ENCODE data around the gene MYF6.

MYF6 gene

GRCh38 chr12:80698847-80699542 lies 8.4 kb upstream of the MYF6 start:
- Histone ChIP-seq H3K27ac (ENCODE audit: low read depth, low read length) (no peak overlapping the region), H3K27me3 (ENCODE audit: insufficient read depth, low read length) (no peaks in the 10 kb centered on the region), H3K4me2 (ENCODE audit: low read length) (no peak overlapping the region), H3K14ac (ENCODE audit: low read length) (no peak overlapping the region), H3K79me1 (ENCODE audit: low read length) (no peaks in the 10 kb centered on the region), H2AK5ac (ENCODE audit: low read length) (no peak overlapping the region), H2BK5ac (ENCODE audit: low read depth, low read length, poor library complexity) (no peak overlapping the region), H3K9me3 (ENCODE audit: insufficient read depth, low read depth, low read length) (no peaks in the 10 kb centered on the region), H3K4me3 (ENCODE audit: low read depth, low read length) (no peak overlapping the region), H4K12ac (ENCODE audit: low read depth, low read length) (no peak overlapping the region), H3K36me3 (ENCODE audit: control insufficient read depth in 1 of 2, insufficient read depth in 2 of 2, low read length in 2 of 2) (no peaks in the 10 kb centered on the region), H3K9ac (ENCODE audit: low read length) (no peak overlapping the region), H2AFZ (ENCODE audit: insufficient read depth, low read length, poor library complexity) (no peak overlapping the region), H3K4ac (ENCODE audit: low read depth, low read length) (no peak overlapping the region), H3K23ac (ENCODE audit: low read length) (no peak overlapping the region), H4K8ac (ENCODE audit: low read depth, low read length) (no peak overlapping the region), H2BK12ac (ENCODE audit: low read length) (no peak overlapping the region), H3K4me1 (ENCODE audit: control insufficient read depth in 1 of 2, insufficient read depth in 2 of 2, low read length in 2 of 2) (peaks cover 3 to 6% of the 10 kb centered on the region in 2 experiments), H2BK120ac (ENCODE audit: insufficient read depth, low read length, poor library complexity) (no peak overlapping the region), H3K79me2 (ENCODE audit: control insufficient read depth, insufficient read depth, low read length, poor library complexity) (no peaks in the 10 kb centered on the region), H3K18ac (ENCODE audit: low read length) (no peak overlapping the region), H4K91ac (ENCODE audit: low read depth, low read length) (no peak overlapping the region)
- DNase-seq = peak in 1 of 2 donors; percentile 42
- no CpG with 5 or more reads among the region's 7 CpGs for WGBS (ENCODE audit: extremely low coverage, insufficient coverage, insufficient read length)

GRCh38 chr12:80700327-80700726 lies 7.1 kb upstream of the MYF6 start:
- H2BK120ac ChIP-seq (ENCODE audit: insufficient read depth, low read length, poor library complexity) = no peak overlapping the region
- no peaks in the 10 kb centered on the region for H3K36me3 ChIP-seq (ENCODE audit: control insufficient read depth in 1 of 2, insufficient read depth in 2 of 2, low read length in 2 of 2)
- no peak overlapping the region for H3K27ac ChIP-seq (ENCODE audit: low read depth, low read length)
- no peaks in the 10 kb centered on the region for H3K79me2 ChIP-seq (ENCODE audit: control insufficient read depth, insufficient read depth, low read length, poor library complexity)
- no CpG with 5 or more reads among the region's 2 CpGs for WGBS (ENCODE audit: extremely low coverage, insufficient coverage, insufficient read length)
- no peaks in the 10 kb centered on the region for H3K27me3 ChIP-seq (ENCODE audit: insufficient read depth, low read length)
- H3K9me3 ChIP-seq (ENCODE audit: insufficient read depth, low read depth, low read length) = no peaks in the 10 kb centered on the region
- no peak overlapping the region for H3K4ac ChIP-seq (ENCODE audit: low read depth, low read length)
- no peak overlapping the region for H3K14ac ChIP-seq (ENCODE audit: low read length)
- H4K91ac ChIP-seq (ENCODE audit: low read depth, low read length) = no peak overlapping the region
- no peak overlapping the region for H4K12ac ChIP-seq (ENCODE audit: low read depth, low read length)
- H3K9ac ChIP-seq (ENCODE audit: low read length) = no peak overlapping the region
- H2BK5ac ChIP-seq (ENCODE audit: low read depth, low read length, poor library complexity) = no peak overlapping the region
- H2AFZ ChIP-seq (ENCODE audit: insufficient read depth, low read length, poor library complexity) = no peak overlapping the region
- no peak overlapping the region for H3K4me3 ChIP-seq (ENCODE audit: low read depth, low read length)
- H3K4me1 ChIP-seq (ENCODE audit: control insufficient read depth in 1 of 2, insufficient read depth in 2 of 2, low read length in 2 of 2) = peaks cover 3 to 6% of the 10 kb centered on the region in 2 experiments
- no peak overlapping the region for H3K23ac ChIP-seq (ENCODE audit: low read length)
- H4K8ac ChIP-seq (ENCODE audit: low read depth, low read length) = no peak overlapping the region
- H2AK5ac ChIP-seq (ENCODE audit: low read length) = no peak overlapping the region
- no peak overlapping the region for H3K4me2 ChIP-seq (ENCODE audit: low read length)
- no peaks in the 10 kb centered on the region for H3K79me1 ChIP-seq (ENCODE audit: low read length)
- H3K18ac ChIP-seq (ENCODE audit: low read length) = no peak overlapping the region
- DNase-seq = peak in 1 of 2 donors; percentile 5
- H2BK12ac ChIP-seq (ENCODE audit: low read length) = no peak overlapping the region

- H2BK5ac ChIP-seq (ENCODE audit: low read depth, low read length, poor library complexity) = no peak overlapping the region
- H3K23ac ChIP-seq (ENCODE audit: low read length) = no peak overlapping the region
- H2AK5ac ChIP-seq (ENCODE audit: low read length) = no peak overlapping the region
- peaks cover 3 to 6% of the 10 kb centered on the region in 2 experiments for H3K4me1 ChIP-seq (ENCODE audit: control insufficient read depth in 1 of 2, insufficient read depth in 2 of 2, low read length in 2 of 2)
- H3K4me2 ChIP-seq (ENCODE audit: low read length) = no peak overlapping the region
- H3K14ac ChIP-seq (ENCODE audit: low read length) = no peak overlapping the region
- H4K91ac ChIP-seq (ENCODE audit: low read depth, low read length) = no peak overlapping the region
- peaks cover 5% of the 10 kb centered on the region for H3K27me3 ChIP-seq (ENCODE audit: insufficient read depth, low read length)
- no peak overlapping the region for H2AFZ ChIP-seq (ENCODE audit: insufficient read depth, low read length, poor library complexity)
- no peak overlapping the region for H2BK12ac ChIP-seq (ENCODE audit: low read length)
- H2BK120ac ChIP-seq (ENCODE audit: insufficient read depth, low read length, poor library complexity) = no peak overlapping the region
- no peaks in the 10 kb centered on the region for H3K79me1 ChIP-seq (ENCODE audit: low read length)
- no peak overlapping the region for H4K12ac ChIP-seq (ENCODE audit: low read depth, low read length)
- H4K8ac ChIP-seq (ENCODE audit: low read depth, low read length) = no peak overlapping the region
- no peak overlapping the region for H3K9ac ChIP-seq (ENCODE audit: low read length)
- no peaks in the 10 kb centered on the region for H3K36me3 ChIP-seq (ENCODE audit: control insufficient read depth in 1 of 2, insufficient read depth in 2 of 2, low read length in 2 of 2)
- WGBS (ENCODE audit: extremely low coverage, insufficient coverage, insufficient read length) = no CpG with 5 or more reads among the region's 2 CpGs
- H3K4ac ChIP-seq (ENCODE audit: low read depth, low read length) = no peak overlapping the region
- H3K79me2 ChIP-seq (ENCODE audit: control insufficient read depth, insufficient read depth, low read length, poor library complexity) = no peaks in the 10 kb centered on the region
- DNase-seq = no peak
- H3K27ac ChIP-seq (ENCODE audit: low read depth, low read length) = no peak overlapping the region
- no peak overlapping the region for H3K18ac ChIP-seq (ENCODE audit: low read length)
- no peak overlapping the region for H3K4me3 ChIP-seq (ENCODE audit: low read depth, low read length)
- no peaks in the 10 kb centered on the region for H3K9me3 ChIP-seq (ENCODE audit: insufficient read depth, low read depth, low read length)
Measured at GRCh38 chr12:80701388-80701787, 6.0 kb upstream of the MYF6 start.

GRCh38 chr12:80702889-80703805 lies 4.3 kb upstream of the MYF6 start:
- no peak overlapping the region for H3K4ac ChIP-seq (ENCODE audit: low read depth, low read length)
- peak; percentile 38 to 67 for DNase-seq
- H2BK120ac ChIP-seq (ENCODE audit: insufficient read depth, low read length, poor library complexity) = no peak overlapping the region
- H3K79me2 ChIP-seq (ENCODE audit: control insufficient read depth, insufficient read depth, low read length, poor library complexity) = no peaks in the 10 kb centered on the region
- no peak overlapping the region for H3K4me3 ChIP-seq (ENCODE audit: low read depth, low read length)
- peak overlapping the region; percentile 35 for H2AFZ ChIP-seq (ENCODE audit: insufficient read depth, low read length, poor library complexity)
- no peaks in the 10 kb centered on the region for H3K36me3 ChIP-seq (ENCODE audit: control insufficient read depth in 1 of 2, insufficient read depth in 2 of 2, low read length in 2 of 2)
- H3K4me2 ChIP-seq (ENCODE audit: low read length) = peak overlapping the region; percentile 35
- H4K12ac ChIP-seq (ENCODE audit: low read depth, low read length) = no peak overlapping the region
- H3K23ac ChIP-seq (ENCODE audit: low read length) = no peak overlapping the region
- H3K14ac ChIP-seq (ENCODE audit: low read length) = no peak overlapping the region
- H3K9ac ChIP-seq (ENCODE audit: low read length) = no peak overlapping the region
- H2AK5ac ChIP-seq (ENCODE audit: low read length) = no peak overlapping the region
- no peak overlapping the region for H3K18ac ChIP-seq (ENCODE audit: low read length)
- peaks cover 18% of the 10 kb centered on the region for H3K27me3 ChIP-seq (ENCODE audit: insufficient read depth, low read length)
- H3K79me1 ChIP-seq (ENCODE audit: low read length) = no peaks in the 10 kb centered on the region
- no peak overlapping the region for H4K91ac ChIP-seq (ENCODE audit: low read depth, low read length)
- H4K8ac ChIP-seq (ENCODE audit: low read depth, low read length) = no peak overlapping the region
- H2BK12ac ChIP-seq (ENCODE audit: low read length) = no peak overlapping the region
- H3K9me3 ChIP-seq (ENCODE audit: insufficient read depth, low read depth, low read length) = no peaks in the 10 kb centered on the region
- peaks cover 3 to 11% of the 10 kb centered on the region in 2 experiments for H3K4me1 ChIP-seq (ENCODE audit: control insufficient read depth in 1 of 2, insufficient read depth in 2 of 2, low read length in 2 of 2)
- peak overlapping the region; percentile 26 for H2BK5ac ChIP-seq (ENCODE audit: low read depth, low read length, poor library complexity)
- no CpG with 5 or more reads among the region's 12 CpGs for WGBS (ENCODE audit: extremely low coverage, insufficient coverage, insufficient read length)
- no peak overlapping the region for H3K27ac ChIP-seq (ENCODE audit: low read depth, low read length)

Data from trophoblast cell (in vitro differentiated cells and primary cell).